HG03342 (cell line): Measurements from ENCODE around the gene THSD4.

Experiments
- ATAC-seq: cut with Tn5 transposase; IDR thresholded peaks from one replicate; pipeline ENCODE4 v1.9.1; 2021; ENCODE audit warnings: mild to moderate bottlenecking, moderate library complexity; ENCODE audit not compliant: unreplicated experiment

Gene THSD4

GRCh38 chr15:71782422-71783165, 667.3 kb downstream of the THSD4 start:
- ATAC-seq, result no peak

GRCh38 chr15:71784719-71785118, 669.4 kb downstream of the THSD4 start:
- ATAC-seq, result no peak

- ATAC-seq, result no peak
These were observed 670.7 kb downstream of the THSD4 start for GRCh38 chr15:71785996-71786395.

- no peak for ATAC-seq
These were observed 671.4 kb downstream of the THSD4 start for GRCh38 chr15:71786673-71787072.

- ATAC-seq, result no peak
These were observed 673.6 kb downstream of the THSD4 start for GRCh38 chr15:71788646-71789579.

GRCh38 chr15:71789616-71790015, 674.3 kb downstream of the THSD4 start:
- no peak for ATAC-seq

- ATAC-seq, result no peak
These were observed 674.8 kb downstream of the THSD4 start for GRCh38 chr15:71790081-71790480.

GRCh38 chr15:71791975-71792374, 676.7 kb downstream of the THSD4 start:
- ATAC-seq, result no peak

- no peak for ATAC-seq
These were observed 677.2 kb downstream of the THSD4 start for GRCh38 chr15:71792521-71792920.

- no peak for ATAC-seq
These were observed 683.4 kb downstream of the THSD4 start for GRCh38 chr15:71798641-71799040.

GRCh38 chr15:71800190-71800589, 684.9 kb downstream of the THSD4 start:
- no peak for ATAC-seq

GRCh38 chr15:71800835-71801745, 685.8 kb downstream of the THSD4 start:
- ATAC-seq, result no peak

GRCh38 chr15:71801935-71802655, 686.8 kb downstream of the THSD4 start:
- ATAC-seq, result no peak

- no peak for ATAC-seq
These were observed 687.5 kb downstream of the THSD4 start for GRCh38 chr15:71802770-71803169.

- ATAC-seq, result no peak
These were observed 689.0 kb downstream of the THSD4 start for GRCh38 chr15:71804226-71804625.

GRCh38 chr15:71804695-71805470, 689.6 kb downstream of the THSD4 start:
- no peak for ATAC-seq

GRCh38 chr15:71806452-71806931, 691.2 kb downstream of the THSD4 start:
- no peak for ATAC-seq

GRCh38 chr15:71807125-71807629, 691.9 kb downstream of the THSD4 start:
- ATAC-seq, result no peak

GRCh38 chr15:71807691-71808091, 692.4 kb downstream of the THSD4 start:
- no peak for ATAC-seq
